ENCODE results near the gene CLEC10A.

- TF ChIP-seq ZSCAN30 (tag by site-specific recombination; IDR thresholded peaks at IDR 0.05) (no peak), CTCF (tag by site-specific recombination; IDR thresholded peaks at IDR 0.05) (no peak), ZNF140 (tag by site-specific recombination; IDR thresholded peaks at IDR 0.05) (no peak), ZFP69B (tag by site-specific recombination; IDR thresholded peaks at IDR 0.05) (no peak), KLF9 (tag by site-specific recombination; IDR thresholded peaks at IDR 0.05; ENCODE audit: low read depth) (no peak), HOXA7 (CRISPR knock-in tag; IDR thresholded peaks at IDR 0.05; ENCODE audit: borderline replicate concordance) (no peak), TRIM28 (IDR thresholded peaks at IDR 0.05; ENCODE audit: borderline replicate concordance, low read length) (no peak), REST (tag by site-specific recombination; IDR thresholded peaks at IDR 0.05) (no peak), ZNF23 (tag by site-specific recombination; IDR thresholded peaks at IDR 0.05; ENCODE audit: borderline replicate concordance) (no peak), ZNF580 (tag by site-specific recombination; IDR thresholded peaks at IDR 0.05) (no peak), PRDM10 (tag by site-specific recombination; IDR thresholded peaks at IDR 0.05) (no peak)
Measured at GRCh38 chr17:7077911-7078546, 2.0 kb downstream of the CLEC10A start.

Measured in HEK293 (cell line).